Liver (tissue), 2 donors: ENCODE measurements around the gene CYP3A5.

Source experiments
- JUND ChIP-seq, 2 donors: IDR thresholded peaks; 2 replicates each; pipeline ENCODE4 v1.6.1; 2016; ENCODE audit warnings: antibody characterized with exemption in 2 of 2
- RAD21 ChIP-seq, 2 donors: IDR thresholded peaks; 2 replicates each; pipeline ENCODE4 v1.6.1; 2016; ENCODE audit warnings: antibody characterized with exemption in 2 of 2, mild to moderate bottlenecking in 2 of 2
- donor health status: healthy.

DNA sequence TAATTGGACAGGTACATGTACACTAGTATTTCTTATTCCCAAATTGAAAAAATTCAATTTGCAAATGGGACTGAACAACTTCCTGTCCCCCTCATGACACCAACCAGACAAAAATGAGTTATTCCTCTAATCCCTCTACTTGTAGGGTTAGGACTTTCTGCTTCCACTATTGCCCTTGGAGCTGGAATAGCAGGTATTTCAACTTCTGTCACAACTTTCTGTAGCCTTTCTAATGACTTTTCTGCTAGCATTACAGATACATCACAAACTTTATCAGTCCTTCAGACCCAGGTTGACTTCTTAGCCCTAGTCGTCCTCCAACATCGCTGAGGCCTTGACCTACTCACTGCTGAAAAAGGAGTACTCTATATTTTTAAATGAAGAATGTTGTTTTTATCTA, 48.8 kb upstream of the CYP3A5 start:
- TF ChIP-seq JUND (IDR thresholded peaks at IDR 0.05) (no peak), RAD21 (IDR thresholded peaks at IDR 0.05) (no peak)
